Stimulated activated CD4-positive, alpha-beta T cell treated with anti-CD3 and anti-CD28 coated beads, TNF-alpha, amount 100 ng/mL, for 48 hours (primary cell): Measurements from ENCODE around the gene TBC1D9B.

Source experiments
- DNase-seq, 3 donors: peaks; one replicate each; pipeline ENCODE4 v3.0.0-alpha.2; 2020; ENCODE audit warnings: low read depth in 3 of 3

The TBC1D9B gene

GRCh38 chr5:179907556-179908324 lies at the start of gene TBC1D9B:
Gene TBC1D9B (minus strand): TSS chr5:179907897. CDS start chr5:179907821, 76 bp downstream.
- DNase-seq: peak; percentile 17 to 63 (median 41)

DNA sequence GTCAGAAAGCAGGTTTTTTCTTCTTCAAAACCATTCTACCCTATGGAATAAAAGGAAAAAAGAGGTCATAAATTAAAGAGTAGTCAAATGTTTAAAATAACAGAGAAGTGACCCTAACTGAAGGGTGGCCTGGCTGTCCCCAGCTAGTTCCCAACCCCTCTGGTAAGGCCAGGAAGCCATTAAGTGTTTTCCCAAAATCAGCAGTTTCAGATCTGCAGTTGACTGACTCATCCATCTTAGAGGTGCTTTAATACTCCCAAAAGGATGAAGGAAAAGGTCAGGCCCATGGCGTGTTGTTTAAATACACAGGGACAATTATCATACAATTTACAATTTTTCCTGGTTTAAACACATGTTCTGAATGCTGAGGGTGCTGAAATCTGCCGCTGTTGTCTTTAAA lies 47.9 kb upstream of the TBC1D9B start:
- no peak for DNase-seq

GRCh38 chr5:179955062-179955461 lies 47.4 kb upstream of the TBC1D9B start:
- no peak for DNase-seq

GRCh38 chr5:179954434-179954833 lies 46.7 kb upstream of the TBC1D9B start:
- no peak for DNase-seq

DNA sequence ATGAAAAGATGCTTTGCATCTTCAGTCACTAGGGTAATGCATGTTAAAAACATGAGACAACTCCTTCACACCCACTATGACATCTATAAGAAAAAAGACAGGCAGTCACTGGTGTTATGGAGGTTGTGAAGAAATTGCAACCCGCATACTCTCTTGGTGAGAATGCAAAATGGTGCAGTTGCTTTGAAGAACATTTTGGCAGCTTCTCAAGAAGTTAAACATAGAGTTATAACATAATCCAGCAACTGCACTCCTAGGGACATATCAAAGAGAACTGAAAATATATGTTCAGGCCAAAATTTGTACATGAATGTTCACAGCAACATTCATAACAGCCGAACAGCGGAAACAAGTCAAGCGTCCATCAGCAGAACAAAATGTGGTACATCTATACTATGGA lies 46.3 kb upstream of the TBC1D9B start:
- DNase-seq: no peak

- no peak for DNase-seq
Measured at GRCh38 chr5:179936976-179937681, 29.4 kb upstream of the TBC1D9B start.

GRCh38 chr5:179930788-179931473 lies 23.2 kb upstream of the TBC1D9B start:
- no peak for DNase-seq

- DNase-seq: no peak
Measured at GRCh38 chr5:179927824-179928223, 20.1 kb upstream of the TBC1D9B start.

GRCh38 chr5:179926657-179927056 lies 19.0 kb upstream of the TBC1D9B start:
- no peak for DNase-seq

DNA sequence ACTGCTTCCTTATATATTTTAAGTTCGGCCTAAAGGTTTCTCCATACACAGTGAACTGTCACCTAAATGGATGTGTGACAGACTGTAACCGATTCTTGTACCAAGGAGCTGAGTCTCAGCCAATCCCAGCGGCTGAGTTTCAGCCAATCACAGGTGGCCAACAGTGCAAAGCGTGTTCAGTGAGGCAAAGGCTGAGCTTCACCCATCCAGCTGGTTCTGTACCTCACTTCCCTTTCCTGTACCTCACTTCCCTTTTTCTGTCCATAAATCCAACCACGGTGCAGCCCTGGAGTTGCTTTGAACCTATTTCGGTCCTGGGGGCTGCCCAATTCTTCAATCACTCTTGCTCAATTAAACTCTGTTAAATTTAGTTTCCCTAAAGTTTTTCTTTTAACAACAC lies 15.7 kb upstream of the TBC1D9B start:
- DNase-seq: no peak

DNA sequence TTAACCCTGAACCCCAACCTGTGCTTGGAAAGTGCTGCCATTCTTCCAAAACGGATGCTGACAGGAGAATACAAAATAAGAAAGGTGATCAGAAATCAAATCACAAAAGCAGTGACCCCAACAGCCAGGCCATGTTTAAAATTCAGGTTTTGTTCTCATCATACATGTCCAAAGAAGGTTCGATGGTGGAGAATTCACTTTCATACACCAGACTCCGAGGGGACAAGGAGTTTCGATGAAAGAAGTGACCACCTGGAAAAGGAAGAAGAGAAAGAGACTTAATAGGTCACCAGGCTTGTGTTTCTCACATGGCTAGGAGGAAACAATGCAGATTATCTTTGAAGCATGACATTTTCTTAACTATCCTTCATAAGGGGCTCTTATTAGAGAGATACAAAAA lies 12.5 kb upstream of the TBC1D9B start:
- DNase-seq: no peak

DNA sequence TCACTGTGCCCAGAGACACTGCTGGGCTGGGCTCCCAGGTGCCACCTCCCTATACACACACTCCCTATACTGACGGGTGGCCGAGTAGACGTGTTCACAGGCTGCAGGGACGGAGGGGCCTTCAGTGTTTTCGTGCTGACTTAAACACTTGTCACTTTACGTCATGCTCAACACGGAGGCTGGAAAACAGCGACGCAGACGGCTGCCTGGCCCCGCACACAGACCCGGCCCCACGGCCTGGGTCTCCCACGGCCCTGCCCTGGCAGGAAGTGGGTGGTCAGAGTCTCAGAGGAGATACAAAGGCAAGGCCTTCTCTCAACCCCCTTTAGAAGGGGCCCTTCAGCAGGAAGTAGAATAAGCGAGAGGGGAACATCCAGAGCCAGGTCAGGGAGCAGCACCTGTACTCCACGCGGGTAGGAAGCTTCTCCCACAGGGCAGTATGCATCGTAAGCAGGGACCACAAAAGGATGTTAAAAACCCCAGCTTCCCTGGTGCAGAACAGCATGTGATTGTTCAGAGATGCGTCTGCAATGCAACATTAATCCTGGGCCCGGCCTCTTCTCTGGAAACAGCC lies 11.9 kb upstream of the TBC1D9B start:
- DNase-seq: no peak

- no peak for DNase-seq
Measured at GRCh38 chr5:179918742-179919486, 11.2 kb upstream of the TBC1D9B start.

- DNase-seq: no peak
Measured at GRCh38 chr5:179916523-179916922, 8.8 kb upstream of the TBC1D9B start.

DNA sequence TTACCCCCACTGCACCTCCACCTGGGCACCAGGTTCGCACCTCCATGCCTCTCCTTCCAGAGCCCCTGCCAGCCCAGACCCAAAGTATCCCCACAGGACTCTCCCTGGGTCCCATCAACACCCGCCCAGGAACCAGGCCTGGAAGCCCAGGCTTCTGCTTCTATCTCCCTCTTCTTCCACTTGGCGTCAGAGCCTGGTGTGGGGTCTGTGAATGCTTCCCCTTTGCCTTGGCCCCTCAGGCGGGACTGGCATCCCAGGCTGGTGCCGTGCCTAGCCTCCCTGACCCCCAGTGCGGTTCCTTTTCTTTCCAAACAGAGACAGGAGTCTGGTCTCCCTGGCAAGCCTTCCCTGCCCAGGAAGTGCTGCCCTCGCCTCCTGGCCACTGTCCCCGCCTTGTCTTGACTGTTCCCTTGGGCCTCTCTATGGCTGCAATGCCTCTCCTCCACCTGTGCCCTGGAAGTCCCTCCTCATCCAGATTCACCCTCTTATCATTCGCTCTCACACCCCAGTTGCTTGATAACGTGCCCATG lies 7.8 kb upstream of the TBC1D9B start:
- DNase-seq: no peak

- DNase-seq: no peak
Measured at GRCh38 chr5:179914032-179914755, 6.5 kb upstream of the TBC1D9B start.

DNA sequence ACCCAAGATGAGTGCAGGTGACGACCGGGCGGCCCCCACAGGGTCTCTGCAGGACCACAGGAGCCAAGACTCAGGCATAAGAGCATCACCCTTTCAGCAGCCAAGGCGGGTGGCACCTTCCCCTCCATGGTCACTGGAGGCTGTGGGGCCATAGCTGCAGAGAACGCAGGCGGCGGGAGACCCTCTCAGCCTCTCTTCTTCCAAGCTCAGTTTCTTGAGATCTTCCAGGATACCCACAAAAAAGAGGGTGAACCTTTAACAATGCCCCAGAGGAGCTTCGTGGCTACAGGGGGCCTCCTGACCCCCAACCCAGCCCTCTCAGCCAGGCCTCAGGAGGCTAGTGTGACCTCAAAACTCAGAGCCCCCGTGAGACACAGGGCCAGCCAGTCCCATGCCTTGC lies 5.8 kb upstream of the TBC1D9B start:
- no peak for DNase-seq

DNA sequence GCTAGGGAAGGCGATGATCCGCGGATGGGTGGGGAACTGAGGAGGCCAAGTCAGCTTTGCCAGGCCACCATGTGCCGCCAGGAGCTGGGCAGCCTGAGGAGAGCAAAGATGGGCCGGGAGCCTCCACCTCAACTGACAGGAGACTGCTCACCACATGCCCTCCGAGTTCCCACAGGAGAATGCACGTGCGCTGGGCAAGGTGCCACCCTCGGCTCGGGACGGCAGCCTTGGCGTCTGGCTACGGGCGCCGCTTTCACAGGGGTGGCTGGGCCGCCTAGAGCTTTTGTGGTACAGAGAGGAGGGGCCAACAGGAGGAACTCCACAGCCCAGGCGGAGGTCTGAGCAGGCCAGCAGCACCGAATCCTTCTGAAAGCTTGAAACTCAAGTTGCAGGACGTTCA lies 5.3 kb upstream of the TBC1D9B start:
- DNase-seq: no peak

- no peak for DNase-seq
Measured at GRCh38 chr5:179912386-179912785, 4.7 kb upstream of the TBC1D9B start.

GRCh38 chr5:179909224-179909623 lies 1.5 kb upstream of the TBC1D9B start:
- no peak for DNase-seq

DNA sequence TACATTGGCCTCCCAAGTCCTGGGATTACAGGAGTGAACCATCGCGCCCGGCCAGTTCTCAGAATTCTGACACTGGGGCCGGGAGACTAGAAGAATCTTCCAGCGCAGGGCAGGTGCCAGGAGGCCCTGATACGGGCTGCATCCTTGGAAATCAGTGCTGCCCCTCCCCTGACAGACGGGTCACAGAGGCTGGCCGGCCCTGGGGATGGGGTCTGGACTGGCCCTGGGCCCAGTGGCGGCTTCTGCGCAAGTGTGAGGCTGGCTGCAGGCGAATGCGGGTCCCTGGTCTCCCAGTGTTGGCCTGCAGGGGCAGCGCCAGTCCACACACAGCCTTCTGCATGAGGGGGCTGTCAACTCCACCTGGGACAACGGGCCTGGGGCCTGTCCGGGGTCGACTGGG lies 831 bp upstream of the TBC1D9B start:
- DNase-seq: no peak
